Measurements from ENCODE around the gene ACTR6. TPM values are rescaled to one million over a fixed set of nuclear protein-coding genes. Genes with fewer than 3 reads are reported as not detected.
"Not testable (repeated sequence)": the region's sequence is repeated elsewhere in the genome, so short reads cannot be mapped to it uniquely, and the experiment has no call there.

ACTR6 gene
- 12.8 and 26.0 TPM in 2 replicates for total RNA-seq

- peak; percentile 97 for DNase-seq
Measured at GRCh38 chr12:100200463-100201181, at the start of gene ACTR6. TSS of gene ACTR6 (plus strand) at chr12:100200815. CDS start at chr12:100200852, 37 bp downstream.

- no peak for DNase-seq
Measured at GRCh38 chr12:100151769-100152168, 48.8 kb upstream of the ACTR6 start.

GRCh38 chr12:100153131-100153530 lies 47.5 kb upstream of the ACTR6 start:
- DNase-seq: no peak

- peak; percentile 80 for DNase-seq
Measured at GRCh38 chr12:100154474-100155247, 46.0 kb upstream of the ACTR6 start.

GRCh38 chr12:100156731-100157426 lies 43.7 kb upstream of the ACTR6 start:
- no peak for DNase-seq

GRCh38 chr12:100157427-100157821 lies 43.2 kb upstream of the ACTR6 start:
- DNase-seq: no peak

GRCh38 chr12:100158535-100158934 lies 42.1 kb upstream of the ACTR6 start:
- DNase-seq: no peak

GRCh38 chr12:100159391-100160104 lies 41.1 kb upstream of the ACTR6 start:
- DNase-seq: no peak

GRCh38 chr12:100163416-100164152 lies 37.0 kb upstream of the ACTR6 start:
- peak; percentile 66 for DNase-seq

- no peak for DNase-seq
Measured at GRCh38 chr12:100164153-100164704, 36.4 kb upstream of the ACTR6 start.

GRCh38 chr12:100165356-100165755 lies 35.3 kb upstream of the ACTR6 start:
- no peak for DNase-seq

GRCh38 chr12:100166232-100166631 lies 34.4 kb upstream of the ACTR6 start:
- DNase-seq: no peak

- DNase-seq: no peak
Measured at GRCh38 chr12:100168562-100168961, 32.1 kb upstream of the ACTR6 start.

- DNase-seq: no peak
Measured at GRCh38 chr12:100169345-100169744, 31.3 kb upstream of the ACTR6 start.

- no peak for DNase-seq
Measured at GRCh38 chr12:100170313-100170858, 30.2 kb upstream of the ACTR6 start.

GRCh38 chr12:100171248-100171647 lies 29.4 kb upstream of the ACTR6 start:
- DNase-seq: no peak

GRCh38 chr12:100173111-100173510 lies 27.5 kb upstream of the ACTR6 start:
- DNase-seq: no peak

GRCh38 chr12:100174495-100174894 lies 26.1 kb upstream of the ACTR6 start:
- no peak for DNase-seq

- DNase-seq: not testable (repeated sequence)
Measured at GRCh38 chr12:100176493-100176892, 24.1 kb upstream of the ACTR6 start.

GRCh38 chr12:100179252-100179651 lies 21.4 kb upstream of the ACTR6 start:
- DNase-seq: no peak

GRCh38 chr12:100184549-100185145 lies 16.0 kb upstream of the ACTR6 start:
- DNase-seq: no peak
